ENCODE measurements around the gene FRMD1.

DNA sequence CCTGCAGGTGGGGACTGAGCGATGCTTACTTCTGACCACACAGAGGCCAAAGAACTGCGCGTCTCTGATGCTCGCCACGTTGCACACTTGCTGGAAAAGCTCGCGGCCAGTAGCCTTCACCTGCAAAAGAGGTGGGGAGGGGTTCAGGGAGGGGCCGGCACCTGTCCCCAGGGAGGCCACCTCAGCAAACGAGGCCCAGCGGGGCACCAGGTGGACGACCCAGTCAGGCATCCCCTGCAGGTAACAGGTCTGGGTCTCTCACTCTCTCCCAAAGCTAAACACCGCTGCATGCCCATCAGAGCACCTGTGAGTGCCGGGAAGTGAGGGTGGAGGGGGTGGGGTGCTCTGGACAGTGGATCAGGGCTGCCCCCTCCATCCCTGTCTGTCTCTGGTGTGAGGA, 3.8 kb downstream of the FRMD1 start:
- TF ChIP-seq, protein P1, sequence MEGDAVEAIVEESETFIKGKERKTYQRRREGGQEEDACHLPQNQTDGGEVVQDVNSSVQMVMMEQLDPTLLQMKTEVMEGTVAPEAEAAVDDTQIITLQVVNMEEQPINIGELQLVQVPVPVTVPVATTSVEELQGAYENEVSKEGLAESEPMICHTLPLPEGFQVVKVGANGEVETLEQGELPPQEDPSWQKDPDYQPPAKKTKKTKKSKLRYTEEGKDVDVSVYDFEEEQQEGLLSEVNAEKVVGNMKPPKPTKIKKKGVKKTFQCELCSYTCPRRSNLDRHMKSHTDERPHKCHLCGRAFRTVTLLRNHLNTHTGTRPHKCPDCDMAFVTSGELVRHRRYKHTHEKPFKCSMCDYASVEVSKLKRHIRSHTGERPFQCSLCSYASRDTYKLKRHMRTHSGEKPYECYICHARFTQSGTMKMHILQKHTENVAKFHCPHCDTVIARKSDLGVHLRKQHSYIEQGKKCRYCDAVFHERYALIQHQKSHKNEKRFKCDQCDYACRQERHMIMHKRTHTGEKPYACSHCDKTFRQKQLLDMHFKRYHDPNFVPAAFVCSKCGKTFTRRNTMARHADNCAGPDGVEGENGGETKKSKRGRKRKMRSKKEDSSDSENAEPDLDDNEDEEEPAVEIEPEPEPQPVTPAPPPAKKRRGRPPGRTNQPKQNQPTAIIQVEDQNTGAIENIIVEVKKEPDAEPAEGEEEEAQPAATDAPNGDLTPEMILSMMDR (IDR thresholded peaks at IDR 0.05 in 2 of 3, conservative IDR thresholded peaks at IDR 0.05 in 1 of 3; ENCODE audit: borderline replicate concordance in 1 of 3, insufficient read depth in 1 of 3, low read depth in 2 of 3, low read length in 2 of 3), result no peak
- no peak for TF ChIP-seq RAD21 (IDR thresholded peaks at IDR 0.05; ENCODE audit: low read depth)
- TF ChIP-seq, protein P2, sequence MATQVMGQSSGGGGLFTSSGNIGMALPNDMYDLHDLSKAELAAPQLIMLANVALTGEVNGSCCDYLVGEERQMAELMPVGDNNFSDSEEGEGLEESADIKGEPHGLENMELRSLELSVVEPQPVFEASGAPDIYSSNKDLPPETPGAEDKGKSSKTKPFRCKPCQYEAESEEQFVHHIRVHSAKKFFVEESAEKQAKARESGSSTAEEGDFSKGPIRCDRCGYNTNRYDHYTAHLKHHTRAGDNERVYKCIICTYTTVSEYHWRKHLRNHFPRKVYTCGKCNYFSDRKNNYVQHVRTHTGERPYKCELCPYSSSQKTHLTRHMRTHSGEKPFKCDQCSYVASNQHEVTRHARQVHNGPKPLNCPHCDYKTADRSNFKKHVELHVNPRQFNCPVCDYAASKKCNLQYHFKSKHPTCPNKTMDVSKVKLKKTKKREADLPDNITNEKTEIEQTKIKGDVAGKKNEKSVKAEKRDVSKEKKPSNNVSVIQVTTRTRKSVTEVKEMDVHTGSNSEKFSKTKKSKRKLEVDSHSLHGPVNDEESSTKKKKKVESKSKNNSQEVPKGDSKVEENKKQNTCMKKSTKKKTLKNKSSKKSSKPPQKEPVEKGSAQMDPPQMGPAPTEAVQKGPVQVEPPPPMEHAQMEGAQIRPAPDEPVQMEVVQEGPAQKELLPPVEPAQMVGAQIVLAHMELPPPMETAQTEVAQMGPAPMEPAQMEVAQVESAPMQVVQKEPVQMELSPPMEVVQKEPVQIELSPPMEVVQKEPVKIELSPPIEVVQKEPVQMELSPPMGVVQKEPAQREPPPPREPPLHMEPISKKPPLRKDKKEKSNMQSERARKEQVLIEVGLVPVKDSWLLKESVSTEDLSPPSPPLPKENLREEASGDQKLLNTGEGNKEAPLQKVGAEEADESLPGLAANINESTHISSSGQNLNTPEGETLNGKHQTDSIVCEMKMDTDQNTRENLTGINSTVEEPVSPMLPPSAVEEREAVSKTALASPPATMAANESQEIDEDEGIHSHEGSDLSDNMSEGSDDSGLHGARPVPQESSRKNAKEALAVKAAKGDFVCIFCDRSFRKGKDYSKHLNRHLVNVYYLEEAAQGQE (IDR thresholded peaks at IDR 0.05; ENCODE audit: low read depth), result no peak
- no peak for TF ChIP-seq EZH2 (IDR thresholded peaks at IDR 0.05)
- TF ChIP-seq SRF (IDR thresholded peaks at IDR 0.05; ENCODE audit: low read depth), result no peak
- no peak for TF ChIP-seq POLR2A (IDR thresholded peaks at IDR 0.05; ENCODE audit: borderline replicate concordance, extremely low read depth, insufficient read depth, insufficient read length)
- no peak for TF ChIP-seq FOSL1 (IDR thresholded peaks at IDR 0.05; ENCODE audit: low read depth)
- TF ChIP-seq CEBPB (IDR thresholded peaks at IDR 0.05; ENCODE audit: low read depth), result no peak
- no peak for TF ChIP-seq POLR2AphosphoS5 (IDR thresholded peaks at IDR 0.05; ENCODE audit: low read depth, low read length)
- no peak for TF ChIP-seq ZFX (IDR thresholded peaks at IDR 0.05)
- TF ChIP-seq TCF7L2 (IDR thresholded peaks at IDR 0.05; ENCODE audit: borderline replicate concordance, extremely low read depth, insufficient read depth, insufficient read length), result no peak

All from HCT116 (cell line).